Fibroblast of lung (primary cell): ENCODE results near the gene RNLS. TPM values are rescaled to one million over a fixed set of nuclear protein-coding genes. Genes with fewer than 3 reads are reported as not detected.

Source experiments
- DNase-seq, 2 donors: peaks; one replicate each; pipeline versions ENCODE4 v3.0.0 to v3.0.0-alpha.2; 2010; ENCODE audit warnings: low read depth in 2 of 2
- H2AFZ ChIP-seq: 2 replicates; pipeline ENCODE4 v1.5.1; 2012; ENCODE audit warnings: low read length, control low read depth, inconsistent platforms
- H3K27ac ChIP-seq: 2 replicates; pipeline ENCODE4 v1.5.1; 2011; ENCODE audit warnings: low read length, control low read depth; ENCODE audit not compliant: insufficient read depth
- H3K27me3 ChIP-seq: 2 replicates; pipeline ENCODE4 v1.5.1; 2011; ENCODE audit warnings: mild to moderate bottlenecking, low read length; ENCODE audit not compliant: control insufficient read depth, insufficient read depth
- H3K36me3 ChIP-seq: 2 replicates; pipeline ENCODE4 v1.5.1; 2011; ENCODE audit warnings: low read length; ENCODE audit not compliant: control insufficient read depth, insufficient read depth
- H3K4me1 ChIP-seq: 2 replicates; pipeline ENCODE4 v1.5.1; 2011; ENCODE audit warnings: low read length; ENCODE audit not compliant: control insufficient read depth, insufficient read depth; ENCODE audit errors: extremely low read depth
- H3K4me2 ChIP-seq: 2 replicates; pipeline ENCODE4 v1.5.1; 2011; ENCODE audit warnings: low read length, control low read depth; ENCODE audit not compliant: insufficient read depth; ENCODE audit errors: extremely low read depth
- H3K4me3 ChIP-seq, 4 experiments: fragments of 200-600 bp in 1 of 4; sonication (generic) in 1 of 4; replicated peaks in 1 of 4; 2 replicates each; pipeline ENCODE4 v1.5.1; 2011 to 2016; ENCODE audit warnings: low read length in 4 of 4, low read depth in 3 of 4, mild to moderate bottlenecking in 3 of 4, control low read depth in 2 of 4, inconsistent platforms in 1 of 4, mixed read lengths in 1 of 4; ENCODE audit not compliant: insufficient read depth in 1 of 4; ENCODE audit errors: control extremely low read depth in 1 of 4
- H3K79me2 ChIP-seq: 2 replicates; pipeline ENCODE4 v1.5.1; 2012; ENCODE audit warnings: mild to moderate bottlenecking, low read length, inconsistent platforms; ENCODE audit not compliant: control insufficient read depth, insufficient read depth
- H3K9ac ChIP-seq: 2 replicates; pipeline ENCODE4 v1.5.1; 2011; ENCODE audit warnings: mild to moderate bottlenecking, low read length, control low read depth; ENCODE audit not compliant: insufficient read depth
- H3K9me3 ChIP-seq: 2 replicates; pipeline ENCODE4 v1.5.1; 2012; ENCODE audit warnings: low read depth, low read length; ENCODE audit not compliant: control insufficient read depth, insufficient read depth
- H4K20me1 ChIP-seq: 2 replicates; pipeline ENCODE4 v1.5.1; 2011; ENCODE audit warnings: low read length; ENCODE audit not compliant: control insufficient read depth, insufficient read depth; ENCODE audit errors: extremely low read depth
- CTCF ChIP-seq, 2 donors: IDR thresholded peaks in 1 of 2; conservative IDR thresholded peaks in 1 of 2; 1 replicate in 1 of 2; 2 replicates in 1 of 2; pipeline ENCODE4 v1.5.1; 2011 to 2012; ENCODE audit warnings: low read length in 2 of 2, control low read depth in 1 of 2, inconsistent platforms in 1 of 2, low read depth in 1 of 2, mild to moderate bottlenecking in 1 of 2
- EZH2 ChIP-seq: IDR thresholded peaks from 2 replicates; pipeline ENCODE4 v1.5.1; 2012; ENCODE audit warnings: low read length, control low read depth, mild to moderate bottlenecking; ENCODE audit errors: missing control alignments
- polyA plus RNA-seq, 2 donors: library from polyadenylated mRNA; depleted of rRNA in 1 of 2; stranded (reverse) in 1 of 2; unstranded in 1 of 2; fragments of >200 nt; gene quantifications; 2 replicates each; pipeline ENCODE4 v1.2.1, GENCODE V29; 2011 to 2012; ENCODE audit warnings: missing spikeins in 1 of 2
- total RNA-seq: library from RNA; depleted of rRNA; stranded (reverse); fragments of >200 nt; gene quantifications from 2 replicates; pipeline ENCODE4 v1.2.1, GENCODE V29; 2014

Gene RNLS
- total and polyA plus RNA-seq, 2 donors (not counting 1 experiment from before 2014, with no cell fraction given), result 16.5 to 18.4 TPM

GRCh38 chr10:88386204-88386788 lies 196.8 kb downstream of the RNLS start:
- Histone ChIP-seq H3K4me3 (peak overlapping the region in 1 of 4 experiments; percentile 3), H3K4me2 (peak overlapping the region; percentile 25), H3K4me1 (peaks cover 5% of the 10 kb centered on the region), H3K27ac (no peak overlapping the region), H3K36me3 (no peaks in the 10 kb centered on the region), H3K27me3 (no peaks in the 10 kb centered on the region), H3K9me3 (no peaks in the 10 kb centered on the region), H3K79me2 (no peaks in the 10 kb centered on the region), H4K20me1 (no peaks in the 10 kb centered on the region), H2AFZ (peak overlapping the region; percentile 2), H3K9ac (no peak overlapping the region)
- TF ChIP-seq CTCF (conservative IDR thresholded peaks at IDR 0.05 in 1 of 2, IDR thresholded peaks at IDR 0.05 in 1 of 2; ENCODE audit: low read depth in 1 of 2, low read length in 2 of 2) (no peak), EZH2 (no peak)
- peak in 1 of 2 donors; percentile 21 for DNase-seq

- no peak overlapping the region for H3K9ac ChIP-seq
Measured at GRCh38 chr10:88385601-88386203, 197.4 kb downstream of the RNLS start.

GRCh38 chr10:88383276-88383675 lies 199.8 kb downstream of the RNLS start:
- H3K4me1 ChIP-seq, result peaks cover 5% of the 10 kb centered on the region

More at GRCh38 chr10:88385601-88386203, 197.4 kb downstream of the RNLS start:
- Histone ChIP-seq H3K4me3 (no peak overlapping the region), H2AFZ (no peak overlapping the region), H3K36me3 (no peaks in the 10 kb centered on the region), H3K4me1 (peaks cover 5% of the 10 kb centered on the region), H3K27ac (no peak overlapping the region), H3K27me3 (no peaks in the 10 kb centered on the region), H4K20me1 (no peaks in the 10 kb centered on the region), H3K79me2 (no peaks in the 10 kb centered on the region), H3K9me3 (no peaks in the 10 kb centered on the region), H3K4me2 (peak overlapping the region; percentile 25)
- TF ChIP-seq EZH2 (no peak), CTCF (conservative IDR thresholded peaks at IDR 0.05 in 1 of 2, IDR thresholded peaks at IDR 0.05 in 1 of 2; ENCODE audit: low read depth in 1 of 2, low read length in 2 of 2) (no peak)
- DNase-seq, result peak in 1 of 2 donors; percentile 12

More at GRCh38 chr10:88383276-88383675, 199.8 kb downstream of the RNLS start:
- H3K36me3 ChIP-seq, result no peaks in the 10 kb centered on the region
- H3K9me3 ChIP-seq, result no peaks in the 10 kb centered on the region
- no peak overlapping the region for H2AFZ ChIP-seq
- no peak for DNase-seq
- H3K4me3 ChIP-seq, result no peak overlapping the region
- H3K4me2 ChIP-seq, result no peak overlapping the region
- no peak overlapping the region for H3K27ac ChIP-seq
- H4K20me1 ChIP-seq, result no peaks in the 10 kb centered on the region
- no peaks in the 10 kb centered on the region for H3K79me2 ChIP-seq
- no peaks in the 10 kb centered on the region for H3K27me3 ChIP-seq
- TF ChIP-seq EZH2 (no peak), CTCF (conservative IDR thresholded peaks at IDR 0.05 in 1 of 2, IDR thresholded peaks at IDR 0.05 in 1 of 2; ENCODE audit: low read depth in 1 of 2, low read length in 2 of 2) (no peak)
- no peak overlapping the region for H3K9ac ChIP-seq
